Measurements from ENCODE around the gene FGF12.

Gene FGF12

GRCh38 chr3:192373032-192373431, 354.3 kb downstream of the FGF12 start:
- no peak overlapping the region for H3K27ac ChIP-seq
- TF ChIP-seq CTCF (IDR thresholded peaks at IDR 0.05) (no peak), ZFX (IDR thresholded peaks at IDR 0.05; ENCODE audit: borderline replicate concordance) (no peak)

- H3K27ac ChIP-seq = no peak overlapping the region
- TF ChIP-seq CTCF (IDR thresholded peaks at IDR 0.05) = no peak
- no peak for TF ChIP-seq ZFX (IDR thresholded peaks at IDR 0.05; ENCODE audit: borderline replicate concordance)
Observed at GRCh38 chr3:192372616-192373015, 354.7 kb downstream of the FGF12 start.

DNA sequence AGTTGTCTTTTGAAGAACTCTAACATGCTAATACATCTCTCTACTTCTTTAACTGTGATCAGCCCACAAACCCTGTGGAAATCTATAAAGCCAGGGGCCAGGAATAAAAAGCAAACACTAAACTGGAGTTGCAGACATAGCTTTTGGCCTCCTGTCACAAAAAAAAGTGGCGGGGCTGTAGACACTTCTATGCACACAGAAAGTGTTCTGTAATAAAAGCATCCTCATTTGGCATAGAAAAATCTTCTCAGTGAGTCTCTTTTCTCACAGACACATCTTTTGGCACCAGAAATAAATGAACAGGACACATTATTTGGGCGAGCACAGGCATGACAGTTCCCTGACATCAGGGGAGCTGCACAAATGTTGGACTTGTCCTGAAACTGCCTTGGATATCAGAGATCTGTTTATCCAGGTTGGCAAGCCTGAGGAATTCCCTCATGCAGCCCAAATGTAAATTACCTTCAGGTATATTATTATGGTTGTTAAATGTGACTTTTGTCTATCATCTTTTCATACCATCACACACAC, 355.4 kb downstream of the FGF12 start:
- H3K27ac ChIP-seq = no peak overlapping the region
- TF ChIP-seq ZFX (IDR thresholded peaks at IDR 0.05; ENCODE audit: borderline replicate concordance) (no peak), CTCF (IDR thresholded peaks at IDR 0.05) (no peak)

DNA sequence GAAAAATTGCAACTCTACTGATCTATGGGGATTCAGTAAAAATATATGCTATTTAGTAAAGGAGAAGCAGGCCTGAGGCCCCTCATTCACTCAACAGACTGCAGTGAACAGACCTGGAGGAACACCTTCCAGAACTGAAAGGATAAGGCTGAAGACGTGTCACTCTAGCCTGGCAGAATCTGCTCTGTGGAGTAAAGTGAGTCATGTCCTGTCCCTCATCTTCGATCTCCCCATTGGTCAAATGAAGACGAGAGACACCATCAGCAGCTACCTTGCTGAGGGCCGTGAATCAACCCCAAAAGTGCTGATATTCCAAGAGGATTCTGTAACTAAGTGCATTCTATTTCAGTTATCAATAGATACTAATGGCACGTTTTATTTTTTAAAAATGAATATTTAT, 359.7 kb downstream of the FGF12 start:
- H3K27ac ChIP-seq = no peak overlapping the region
- TF ChIP-seq ZFX (IDR thresholded peaks at IDR 0.05; ENCODE audit: borderline replicate concordance) (no peak), CTCF (IDR thresholded peaks at IDR 0.05) (no peak)

GRCh38 chr3:192366916-192367315, 360.4 kb downstream of the FGF12 start:
- no peak for TF ChIP-seq CTCF (IDR thresholded peaks at IDR 0.05)
- no peak for TF ChIP-seq ZFX (IDR thresholded peaks at IDR 0.05; ENCODE audit: borderline replicate concordance)
- no peak overlapping the region for H3K27ac ChIP-seq

DNA sequence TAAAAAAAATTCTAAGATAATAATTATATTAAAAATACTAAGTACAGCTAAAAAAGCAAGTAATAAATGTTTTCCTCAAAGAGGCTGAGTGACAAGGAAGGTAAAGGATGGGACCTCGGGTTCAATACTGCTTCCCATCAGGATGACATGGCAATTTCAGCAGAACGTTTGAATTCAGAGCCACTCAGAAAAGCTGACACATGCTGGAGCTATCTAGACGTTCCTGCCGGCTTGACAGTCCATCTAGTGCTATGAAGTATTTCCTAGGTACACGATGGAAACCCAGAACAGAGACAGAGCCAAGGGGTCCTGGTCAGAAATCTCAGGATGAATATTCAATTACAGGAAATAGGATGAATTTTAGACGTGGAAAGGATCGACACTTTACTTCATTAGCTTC, 361.8 kb downstream of the FGF12 start:
- H3K27ac ChIP-seq = no peak overlapping the region
- TF ChIP-seq ZFX (IDR thresholded peaks at IDR 0.05; ENCODE audit: borderline replicate concordance) (no peak), CTCF (IDR thresholded peaks at IDR 0.05) (no peak)

GRCh38 chr3:192364316-192364715, 363.0 kb downstream of the FGF12 start:
- TF ChIP-seq CTCF (IDR thresholded peaks at IDR 0.05) (no peak), ZFX (IDR thresholded peaks at IDR 0.05; ENCODE audit: borderline replicate concordance) (no peak)
- no peak overlapping the region for H3K27ac ChIP-seq
